GM19463 (cell line): ENCODE measurements around the gene PGA3.
"Not testable (repeated sequence)": the region's sequence is repeated elsewhere in the genome, so short reads cannot be mapped to it uniquely, and the experiment has no call there.

ENCODE experiments used
- ATAC-seq: cut with Tn5 transposase; IDR thresholded peaks from one replicate; pipeline ENCODE4 v1.9.1; 2021; ENCODE audit warnings: mild to moderate bottlenecking, moderate library complexity; ENCODE audit not compliant: unreplicated experiment

The PGA3 gene

DNA sequence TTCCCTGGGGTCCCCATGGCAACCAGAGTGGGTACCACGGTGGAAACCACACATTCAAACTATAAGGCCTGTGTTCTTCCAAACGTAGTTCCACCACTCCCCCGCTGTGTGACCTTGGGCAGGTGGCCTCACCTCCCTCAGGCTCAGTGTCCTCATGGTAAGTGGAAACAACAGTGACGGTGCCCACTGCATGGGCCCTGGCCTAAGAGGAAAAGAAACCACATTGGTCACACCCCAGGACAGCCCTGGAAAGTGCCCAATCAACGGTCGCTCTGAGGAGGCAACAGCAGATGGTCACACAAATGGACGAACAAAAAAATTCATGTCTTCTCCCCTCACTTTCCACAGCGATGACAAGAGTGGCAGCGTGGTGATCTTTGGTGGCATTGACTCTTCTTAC lies 44.8 kb downstream of the PGA3 start:
- ATAC-seq, result not testable (repeated sequence)

DNA sequence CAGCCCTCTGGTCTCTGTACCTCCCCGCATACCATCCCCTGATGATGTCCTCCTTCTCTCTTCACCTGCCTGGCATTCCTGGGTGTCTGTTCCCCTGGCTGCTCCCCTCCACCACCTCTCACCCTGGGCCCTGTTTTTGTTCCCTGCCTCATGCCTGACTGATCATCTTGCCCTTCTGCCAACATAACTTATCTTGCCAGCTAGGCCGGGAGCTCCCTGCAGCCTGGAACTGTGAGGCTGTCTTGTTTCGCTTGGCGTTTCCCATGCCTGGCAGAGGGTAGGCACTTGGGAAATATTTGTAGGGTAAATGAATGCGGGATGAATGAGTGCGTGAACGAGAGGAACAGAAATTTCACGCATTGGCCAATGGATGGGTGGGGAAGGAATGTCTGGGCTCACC lies 45.9 kb downstream of the PGA3 start:
- not testable (repeated sequence) for ATAC-seq

DNA sequence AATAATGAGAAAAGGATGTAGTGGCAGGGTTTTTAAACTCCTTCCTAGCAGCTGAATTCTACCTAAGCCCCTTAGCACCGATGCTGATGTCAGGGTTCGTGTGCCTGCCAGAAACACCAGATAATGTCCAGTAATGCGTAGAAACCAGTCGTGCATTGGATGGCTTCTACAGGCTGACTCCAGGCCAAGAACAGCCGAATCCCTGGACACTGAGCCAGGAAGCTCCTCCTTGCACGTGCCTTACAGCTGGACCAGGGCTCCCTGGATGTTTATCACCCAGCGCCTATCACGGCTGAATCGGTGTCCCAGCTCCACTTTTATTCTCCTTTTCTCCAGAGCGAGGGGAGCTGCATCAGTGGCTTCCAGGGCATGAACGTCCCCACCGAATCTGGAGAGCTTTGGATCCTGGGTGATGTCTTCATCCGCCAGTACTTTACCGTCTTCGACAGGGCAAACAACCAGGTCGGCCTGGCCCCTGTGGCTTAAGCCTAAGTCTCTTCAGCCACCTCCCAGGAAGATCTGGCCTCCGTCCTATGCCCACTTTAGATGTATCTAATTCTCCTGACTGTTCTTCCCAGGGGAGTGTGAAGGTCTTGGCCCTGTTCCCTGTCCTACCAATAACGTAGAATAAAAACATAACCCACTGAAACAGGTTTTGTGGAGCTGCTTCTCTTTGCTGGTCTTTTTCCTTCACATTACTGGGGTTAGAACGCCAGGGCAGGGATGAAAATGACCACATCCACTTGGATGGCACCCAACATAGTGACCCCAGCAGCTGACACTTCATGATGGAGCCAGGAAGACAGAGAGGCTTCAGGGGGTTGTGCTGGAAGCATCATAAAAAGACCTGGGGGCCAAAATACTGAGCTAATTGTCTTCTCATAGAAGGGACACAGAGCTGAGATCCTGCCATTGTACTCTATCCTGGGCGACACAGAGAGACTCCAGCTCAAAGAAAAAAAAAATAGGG lies 47.8 kb downstream of the PGA3 start:
- ATAC-seq, result not testable (repeated sequence)

DNA sequence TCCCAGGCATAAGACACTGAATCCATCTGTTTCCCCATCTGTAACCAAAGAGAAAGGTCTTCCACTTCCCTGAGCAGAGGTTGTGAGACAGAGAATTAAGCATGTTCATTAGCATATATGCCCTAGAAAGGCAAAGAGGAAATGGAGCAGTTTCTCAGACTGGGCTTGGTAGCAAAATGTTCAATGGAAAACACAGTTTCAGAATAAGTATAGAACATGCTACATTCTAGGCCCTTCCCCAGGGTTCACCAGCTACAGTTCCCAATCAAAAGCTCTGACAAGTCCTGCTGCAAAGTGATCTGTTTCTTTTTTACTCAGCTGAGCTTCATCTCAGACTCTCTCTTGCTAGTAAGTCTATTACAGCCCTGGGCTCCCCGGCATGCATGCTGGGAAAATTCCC lies 49.0 kb downstream of the PGA3 start:
- ATAC-seq, result not testable (repeated sequence)

DNA sequence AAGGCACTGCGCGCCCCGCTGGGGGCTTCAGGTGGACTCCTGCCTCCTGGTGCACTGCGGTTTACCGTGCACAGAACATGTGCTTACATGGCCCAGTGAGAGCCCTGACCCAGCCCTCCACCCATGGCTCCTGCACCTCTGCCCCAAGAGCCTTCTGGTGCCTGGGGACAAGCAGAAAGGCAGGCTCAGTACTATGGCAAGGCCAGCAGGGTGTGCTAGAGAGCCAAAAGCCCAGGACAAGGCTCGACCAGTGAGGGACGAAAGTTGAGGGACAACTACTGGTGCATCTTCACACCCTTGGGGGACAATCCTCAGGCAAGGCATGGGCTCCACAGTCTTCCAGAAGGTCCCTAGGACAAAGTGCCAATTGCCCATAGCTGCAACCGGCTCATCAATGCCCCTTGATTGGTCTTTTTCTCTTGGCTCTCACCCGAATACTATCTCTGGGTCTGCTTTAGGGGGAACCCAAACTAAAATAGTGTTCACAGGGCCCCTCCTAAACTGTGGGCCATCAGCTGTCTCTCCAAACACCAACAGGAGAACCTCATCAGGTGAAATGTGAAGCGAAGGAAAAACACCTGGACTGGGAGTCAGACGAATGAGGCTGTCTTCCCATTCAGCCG lies 51.2 kb downstream of the PGA3 start:
- ATAC-seq, result peak; percentile 69

DNA sequence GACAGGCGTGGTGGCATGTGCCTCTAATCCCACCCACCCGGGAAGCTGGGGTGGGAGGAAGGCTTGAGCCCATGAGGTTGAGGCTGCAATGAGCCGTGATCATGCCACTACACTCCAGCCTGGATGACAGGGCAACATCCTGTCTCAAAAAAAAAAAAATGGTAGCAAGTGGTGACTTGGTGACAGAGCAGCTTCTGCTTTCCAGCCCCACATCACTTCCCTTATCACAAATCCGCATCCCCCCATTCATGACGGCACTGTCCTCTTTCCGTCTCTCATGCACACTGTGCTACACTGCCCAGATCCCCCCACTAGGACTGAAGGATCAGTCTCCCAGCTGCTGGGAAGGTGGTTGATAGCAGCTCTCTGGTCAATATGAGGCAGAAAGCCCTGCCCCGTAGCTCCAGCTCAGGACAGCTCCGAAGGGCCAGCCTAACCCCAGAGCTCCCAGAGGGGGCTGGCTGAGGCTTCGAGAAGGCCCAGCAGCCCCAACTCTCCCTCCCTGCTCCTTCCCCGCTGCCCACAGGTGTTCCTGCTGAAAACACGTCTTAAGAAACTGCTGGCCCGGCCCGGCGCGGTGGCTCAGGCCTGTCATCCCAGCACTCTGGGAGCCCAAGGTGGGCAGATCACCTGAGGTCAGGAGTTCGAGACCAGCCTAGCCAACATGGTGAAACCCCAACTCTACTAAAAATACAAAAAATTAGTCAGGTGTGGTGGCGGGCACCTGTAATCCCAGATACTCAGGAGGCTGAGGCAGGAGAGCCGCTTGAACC lies 53.6 kb downstream of the PGA3 start:
- ATAC-seq, result no peak

DNA sequence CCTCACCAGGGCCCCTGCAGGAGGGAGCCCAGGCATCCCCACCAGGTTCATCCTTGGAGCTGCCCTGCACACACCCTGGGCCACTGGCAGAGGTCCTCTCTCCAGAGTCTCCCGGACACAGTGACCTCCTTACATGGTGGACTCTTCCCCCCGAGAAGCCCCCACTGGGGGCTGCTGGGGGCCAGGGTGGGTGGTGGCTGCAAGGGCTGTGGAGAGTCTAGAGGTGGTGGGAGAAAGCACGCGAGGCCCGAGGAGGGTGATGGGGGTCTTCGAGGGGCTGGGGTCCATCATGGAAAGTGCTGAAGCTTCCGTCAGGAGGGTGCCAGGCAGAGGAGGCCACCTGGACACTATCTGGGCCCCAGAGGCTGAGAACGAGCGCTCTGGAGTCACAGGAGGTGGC lies 55.2 kb downstream of the PGA3 start:
- ATAC-seq, result no peak

DNA sequence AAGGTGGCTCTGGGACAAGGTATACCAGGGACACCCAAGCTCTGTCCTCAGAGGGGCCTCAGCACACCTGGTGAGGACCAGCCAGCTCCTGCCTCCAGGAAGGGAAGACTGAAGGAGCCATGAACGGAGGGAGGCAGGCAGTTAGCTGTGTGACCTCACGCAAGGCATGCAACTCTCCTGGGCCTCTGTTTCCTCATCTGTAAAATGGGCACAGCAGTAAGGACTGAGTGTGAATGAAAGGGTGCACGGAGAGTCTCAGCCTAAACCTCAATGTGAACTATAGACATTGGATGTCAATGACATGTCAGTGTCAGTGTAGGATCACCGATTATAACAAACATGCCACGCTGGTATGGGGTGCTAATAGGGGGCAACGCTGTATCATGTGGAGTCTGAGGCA lies 56.0 kb downstream of the PGA3 start:
- ATAC-seq, result no peak
